GM12878 (cell line): Measurements from ENCODE around the gene KCNK5. TPM values are rescaled to one million over a fixed set of nuclear protein-coding genes. Genes with fewer than 3 reads are reported as not detected.

ENCODE experiments used
- CTCF ChIP-seq, 3 experiments: IDR thresholded peaks in 2 of 3; conservative IDR thresholded peaks in 1 of 3; 2 replicates each; pipeline ENCODE4 v1.5.1; 2011; ENCODE audit warnings: low read depth in 3 of 3, low read length in 3 of 3, mild to moderate bottlenecking in 3 of 3, control low read depth in 2 of 3, moderate library complexity in 2 of 3, inconsistent platforms in 1 of 3, mixed read lengths in 1 of 3; ENCODE audit not compliant: control insufficient read depth in 2 of 3, insufficient read depth in 1 of 3; ENCODE audit errors: extremely low read depth in 1 of 3
- E4F1 ChIP-seq: fragments of 450-650 bp; IDR thresholded peaks from 2 replicates; pipeline ENCODE4 v1.6.1; 2018; ENCODE audit warnings: borderline replicate concordance, mild to moderate bottlenecking; ENCODE audit not compliant: partially characterized antibody
- GATAD2B ChIP-seq: fragments of 450-650 bp; conservative IDR thresholded peaks from 2 replicates; pipeline ENCODE4 v1.6.1; 2017; ENCODE audit warnings: low read depth, mild to moderate bottlenecking, moderate library complexity
- LARP7 ChIP-seq: fragments of 450-650 bp; IDR thresholded peaks from 2 replicates; pipeline ENCODE4 v1.6.1; 2017; ENCODE audit warnings: mild to moderate bottlenecking
- MXI1 ChIP-seq: fragments of 150-350 bp; IDR thresholded peaks from 2 replicates; pipeline ENCODE4 v1.6.1; 2011; ENCODE audit warnings: low read depth, mild to moderate bottlenecking, inconsistent platforms, low read length, improper control_type of control experiment
- NKRF ChIP-seq: fragments of 450-650 bp; conservative IDR thresholded peaks from 2 replicates; pipeline ENCODE4 v1.6.1; 2017; ENCODE audit warnings: mild to moderate bottlenecking, moderate library complexity
- POLR2A ChIP-seq: IDR thresholded peaks from 2 replicates; pipeline ENCODE4 v1.6.1; 2011; ENCODE audit warnings: low read depth, mild to moderate bottlenecking, low read length
- RAD21 ChIP-seq: IDR thresholded peaks from 2 replicates; pipeline ENCODE4 v1.6.1; 2011; ENCODE audit warnings: mild to moderate bottlenecking, low read depth, low read length, moderate library complexity; ENCODE audit not compliant: insufficient read depth
- USF1 ChIP-seq: IDR thresholded peaks from 2 replicates; pipeline ENCODE4 v1.6.1; 2011; ENCODE audit warnings: borderline replicate concordance, low read depth, mild to moderate bottlenecking, moderate library complexity, mixed read lengths, low read length; ENCODE audit not compliant: insufficient read depth; ENCODE audit errors: extremely low read length
- YY1 ChIP-seq: IDR thresholded peaks from 2 replicates; pipeline ENCODE4 v1.6.1; 2011; ENCODE audit warnings: low read depth, mild to moderate bottlenecking, low read length
- polyA plus RNA-seq, 11 experiments: library from polyadenylated mRNA; depleted of rRNA in 4 of 11; unstranded in 6 of 11; stranded (reverse) in 5 of 11; fragments of >200 nt; fragmentation: Nextera tagmentation in 4 of 11; fragmentation: Illumina TruSeq in 1 of 11; extraction: Ambion mirVana in 4 of 11; extraction: Trizol in 1 of 11; gene quantifications; 1 replicate in 1 of 11; 2 replicates in 10 of 11; pipeline versions ENCODE4 v1.2.1 to v1.2.3, GENCODE V29; 2011 to 2016; ENCODE audit warnings: inconsistent platforms in 2 of 11, missing spikeins in 2 of 11, low read depth in 1 of 11
- total RNA-seq, 4 experiments: library from RNA; depleted of rRNA in 3 of 4; stranded (reverse); fragments of >200 nt in 3 of 4; fragmentation: Illumina TruSeq in 1 of 4; extraction: Trizol in 1 of 4; gene quantifications; 2 replicates each; pipeline versions ENCODE4 v1.2.1 to v1.2.3, GENCODE V29; 2013 to 2021

The KCNK5 gene
- total and polyA plus RNA-seq, 10 of the 15 experiments (the other 5 are each of a cell fraction or from before 2014, with no cell fraction given) = 0.11 to 4.2 (median 2.1) TPM

GRCh38 chr6:39228992-39229767 is at the start of gene KCNK5 (continued):
- TF ChIP-seq E4F1 = no peak
- TF ChIP-seq USF1 = peak; percentile 5
- peak; percentile 73; the same call in 1 of the 2 replicates for TF ChIP-seq NKRF
- no peak for TF ChIP-seq YY1
- TF ChIP-seq RAD21 = 0 out of 2 replicates have a peak, but pooled peaks have one; percentile 6
- TF ChIP-seq GATAD2B = peak; percentile 51; the same call in 1 of the 2 replicates
- peak; percentile 88 for TF ChIP-seq POLR2A
- TF ChIP-seq MXI1 = peak; percentile 49; the same call in 1 of the 2 replicates
- TF ChIP-seq LARP7 = 0 out of 2 replicates have a peak, but pooled peaks have one; percentile 36
- TF ChIP-seq CTCF (IDR thresholded peaks at IDR 0.05 in 2 of 3, conservative IDR thresholded peaks at IDR 0.05 in 1 of 3; ENCODE audit: control insufficient read depth in 2 of 3, extremely low read depth in 1 of 3, insufficient read depth in 1 of 3, low read depth in 3 of 3, low read length in 3 of 3) = peak; percentile 24 to 62 (median 56); a peak in 5 of 6 replicates
